COLO668 (cell line): Measurements from ENCODE around the gene EFCAB14.
"Not testable (repeated sequence)": the region's sequence is repeated elsewhere in the genome, so short reads cannot be mapped to it uniquely, and the experiment has no call there.

ENCODE experiments used
- DNase-seq: peaks from one replicate; lab custom pipeline; 2025; ENCODE audit not compliant: unreplicated experiment; lab: John Stamatoyannopoulos, UW

Gene EFCAB14

DNA sequence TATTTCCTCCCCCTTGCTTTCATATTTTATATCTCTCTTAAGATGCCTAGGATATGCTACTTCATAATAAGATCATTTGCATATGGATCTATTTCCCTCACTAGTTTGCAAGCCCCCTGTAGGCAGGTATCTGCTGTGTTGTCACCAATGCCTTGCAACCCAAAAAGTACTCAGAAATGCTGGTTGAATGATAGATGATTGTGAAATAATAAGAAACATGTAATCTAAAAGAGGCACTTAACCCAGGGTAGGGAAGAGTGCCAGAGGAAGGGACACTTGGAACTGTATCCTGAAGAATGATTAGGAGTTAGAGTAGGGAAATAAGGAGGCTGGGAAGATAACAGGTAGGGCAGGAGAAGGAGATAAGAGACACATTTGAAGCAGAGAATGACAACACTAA, 63.1 kb downstream of the EFCAB14 start:
- no peak for DNase-seq

DNA sequence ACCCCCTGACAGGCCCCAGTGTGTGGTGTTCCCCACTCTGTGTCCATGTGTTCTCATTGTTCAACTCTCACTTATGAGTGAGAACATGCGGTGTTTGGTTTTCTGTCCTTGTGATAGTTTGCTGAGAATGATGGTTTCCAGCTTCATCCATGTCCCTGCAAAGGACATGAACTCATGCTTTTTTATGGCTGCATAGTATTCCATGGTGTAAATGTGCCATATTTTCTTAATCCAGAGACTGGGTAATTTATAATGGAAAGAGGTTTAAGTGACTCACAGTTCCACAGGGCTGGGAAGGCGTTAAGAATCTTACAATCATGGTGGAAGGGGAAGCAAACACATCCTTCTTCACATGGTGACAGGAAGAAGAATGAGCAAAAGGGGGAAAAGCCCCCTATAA, 64.2 kb downstream of the EFCAB14 start:
- DNase-seq, result not testable (repeated sequence)

DNA sequence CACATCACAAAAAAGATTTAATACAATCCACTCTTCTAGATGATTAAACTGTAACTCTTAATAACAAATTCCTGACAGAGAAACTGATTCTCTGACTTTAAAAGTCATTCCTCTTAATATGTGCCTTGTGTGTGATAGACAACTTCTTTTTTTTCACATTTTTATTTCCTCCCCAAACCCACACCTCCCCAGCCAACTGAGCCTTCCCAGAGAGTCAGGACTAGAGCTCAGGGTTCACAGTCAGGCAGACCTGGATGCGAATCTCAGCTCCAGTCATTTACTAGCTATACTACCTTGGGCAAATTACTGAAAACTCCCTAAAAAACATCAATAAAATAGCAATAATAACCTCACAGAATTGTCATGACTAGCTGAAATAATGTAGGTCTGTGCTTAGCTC, 64.9 kb downstream of the EFCAB14 start:
- no peak for DNase-seq

DNA sequence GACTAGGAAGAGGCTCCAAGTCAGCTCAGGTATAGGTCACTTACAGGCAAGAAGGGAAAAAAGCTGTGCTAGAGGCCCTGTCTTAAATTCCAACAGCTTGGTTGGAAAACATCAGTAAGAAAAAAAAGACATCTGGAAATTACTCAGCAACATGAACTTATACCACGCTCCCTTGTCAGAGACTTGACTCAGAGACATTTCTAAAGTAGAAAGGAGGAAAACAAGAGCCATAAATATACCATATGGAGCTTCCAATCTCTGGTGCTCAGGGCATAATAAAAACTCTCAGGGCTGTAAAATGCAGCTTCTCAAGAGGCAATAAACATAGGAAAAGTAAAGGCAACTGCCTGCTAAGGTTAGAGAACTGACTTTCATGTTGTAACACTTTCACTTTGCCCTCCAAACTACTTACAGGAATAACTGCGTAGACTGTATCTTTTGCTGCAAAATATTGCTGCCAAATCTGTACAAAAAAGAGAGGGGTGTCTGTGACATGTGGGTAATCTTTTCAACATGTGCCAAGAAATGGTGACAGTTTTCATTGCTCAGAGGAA, 65.4 kb downstream of the EFCAB14 start:
- DNase-seq, result no peak

GRCh38 chr1:46652321-46653100, 66.4 kb downstream of the EFCAB14 start:
- no peak for DNase-seq

DNA sequence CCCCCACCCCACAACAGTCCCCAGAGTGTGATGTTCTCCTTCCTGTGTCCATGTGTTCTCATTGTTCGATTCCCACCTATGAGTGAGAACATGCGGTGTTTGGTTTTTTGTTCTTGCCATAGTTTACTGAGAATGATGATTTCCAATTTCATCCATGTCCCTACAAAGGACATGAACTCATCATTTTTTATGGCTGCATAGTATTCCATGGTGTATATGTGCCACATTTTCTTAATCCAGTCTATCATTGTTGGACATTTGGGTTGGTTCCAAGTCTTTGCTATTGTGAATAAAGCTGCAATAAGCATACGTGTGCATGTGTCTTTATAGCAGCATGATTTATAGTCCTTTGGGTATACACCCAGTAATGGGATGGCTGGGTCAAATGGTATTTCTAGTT, 67.8 kb downstream of the EFCAB14 start:
- not testable (repeated sequence) for DNase-seq

GRCh38 chr1:46650491-46650890, 68.4 kb downstream of the EFCAB14 start:
- DNase-seq, result no peak

DNA sequence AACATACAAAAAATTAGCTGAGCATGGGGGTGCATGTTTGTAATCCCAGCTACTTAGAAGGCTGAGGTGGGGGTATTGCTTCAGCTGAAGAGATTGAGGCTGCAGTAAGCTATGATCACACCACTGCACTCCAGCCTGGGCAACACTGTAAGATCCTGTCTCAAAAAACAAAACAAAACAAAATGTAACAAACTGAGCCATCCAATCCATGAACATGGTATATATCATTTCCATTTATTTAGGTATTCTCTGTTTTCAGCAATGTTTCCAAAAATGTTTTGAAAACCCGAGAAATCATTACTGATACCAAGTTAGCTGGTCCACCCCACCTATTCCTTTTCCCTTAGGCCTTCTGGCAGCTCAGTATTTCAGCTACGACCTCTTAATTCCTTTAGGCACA, 69.2 kb downstream of the EFCAB14 start:
- DNase-seq, result no peak

DNA sequence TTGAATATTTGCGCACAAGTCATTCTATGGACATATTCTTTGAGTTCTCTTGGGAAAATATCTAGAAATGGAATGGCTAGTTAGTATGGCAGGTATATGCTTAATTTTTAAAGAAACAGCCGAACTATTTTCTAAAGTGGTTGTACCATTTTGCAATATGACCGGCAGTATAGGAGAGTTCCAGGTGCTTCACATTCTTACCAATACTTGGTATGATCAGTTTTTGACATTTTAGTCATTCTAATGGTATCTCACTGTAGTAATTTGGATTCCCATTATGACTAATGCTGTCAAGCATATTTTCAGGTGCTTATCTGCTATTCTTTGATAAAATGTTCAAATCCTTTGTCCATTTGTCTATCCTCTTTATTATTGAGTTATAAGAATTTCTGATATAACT, 71.3 kb downstream of the EFCAB14 start:
- DNase-seq, result no peak

GRCh38 chr1:46646844-46647243, 72.1 kb downstream of the EFCAB14 start:
- DNase-seq, result no peak

DNA sequence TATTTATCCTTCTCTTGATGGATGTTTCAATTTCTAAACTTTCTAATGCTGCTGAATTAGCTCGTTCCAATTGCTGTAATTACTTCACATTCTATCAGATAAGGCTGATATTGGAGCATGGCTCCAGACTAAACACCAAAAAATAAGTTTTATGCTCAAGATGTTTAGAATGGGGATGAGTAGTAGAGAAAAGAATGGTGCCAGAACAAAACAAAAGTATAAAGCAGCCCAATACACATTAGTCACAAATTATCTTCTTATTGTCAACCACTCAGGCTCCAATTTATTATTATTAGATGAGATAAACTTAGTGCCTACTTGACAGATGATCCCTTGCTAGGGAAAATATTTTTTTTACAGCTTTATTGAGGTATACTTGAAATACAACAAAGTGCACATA, 72.6 kb downstream of the EFCAB14 start:
- DNase-seq, result no peak

- no peak for DNase-seq
Observed at GRCh38 chr1:46645815-46646214, 73.1 kb downstream of the EFCAB14 start.

GRCh38 chr1:46643368-46643775, 75.5 kb downstream of the EFCAB14 start:
- peak; percentile 37 for DNase-seq

GRCh38 chr1:46642115-46642680, 76.7 kb downstream of the EFCAB14 start:
- DNase-seq, result no peak

- DNase-seq, result no peak
Observed at GRCh38 chr1:46639547-46639946, 79.4 kb downstream of the EFCAB14 start.

GRCh38 chr1:46638921-46639320, 80.0 kb downstream of the EFCAB14 start:
- no peak for DNase-seq

DNA sequence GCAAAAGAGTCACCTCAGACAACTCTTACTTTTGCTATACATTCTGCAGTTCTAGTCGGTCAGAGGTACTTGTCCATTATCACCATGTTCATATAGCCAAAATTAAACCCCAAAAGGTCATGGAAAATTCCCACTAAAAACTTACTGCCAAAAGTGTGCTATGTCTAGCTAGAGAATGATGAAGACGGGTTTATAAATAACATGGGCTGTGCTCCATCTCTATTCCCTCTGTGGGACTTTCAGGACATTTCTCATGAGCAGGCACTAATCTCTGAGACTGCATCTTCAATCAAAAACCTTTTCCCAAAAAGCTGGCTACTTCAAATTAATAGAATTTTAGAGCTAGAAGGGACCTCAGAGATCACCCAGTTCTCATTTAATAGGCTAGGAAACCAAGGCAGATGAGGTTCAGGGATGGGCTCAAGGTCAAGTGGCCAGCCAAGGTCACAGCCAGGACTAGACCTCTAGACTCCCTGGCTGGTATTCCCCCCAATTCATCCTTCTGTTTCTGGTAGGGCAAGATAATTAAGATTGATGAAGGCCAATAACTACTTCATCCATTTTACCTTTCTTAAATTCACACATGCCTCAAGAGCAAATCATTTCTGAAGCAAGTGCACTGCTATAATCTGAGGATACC, 81.3 kb downstream of the EFCAB14 start:
- DNase-seq, result no peak

DNA sequence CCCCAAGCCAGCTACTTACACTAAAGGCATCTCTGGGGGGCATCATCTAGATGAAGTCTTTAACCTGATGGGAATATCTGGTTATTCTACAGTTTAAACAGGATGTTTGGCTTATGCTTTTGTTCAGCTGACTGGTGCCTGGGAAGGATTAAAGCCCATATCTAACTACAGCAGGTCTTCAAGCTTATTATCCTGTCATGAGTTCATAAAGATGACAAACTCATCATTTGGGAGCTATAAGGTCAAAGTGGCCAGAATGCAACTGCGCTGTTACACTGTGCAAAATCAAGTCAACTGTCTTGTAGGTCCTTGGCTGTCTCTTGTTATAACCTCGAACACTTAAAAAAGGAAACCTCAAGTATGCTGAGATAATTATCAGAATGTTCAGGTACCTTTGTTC, 83.7 kb downstream of the EFCAB14 start:
- no peak for DNase-seq

- no peak for DNase-seq
Observed at GRCh38 chr1:46630719-46631118, 88.2 kb downstream of the EFCAB14 start.
